ENCODE measurements around the gene JUN.
"Not testable (repeated sequence)": the region's sequence is repeated elsewhere in the genome, so short reads cannot be mapped to it uniquely, and the experiment has no call there.

JUN gene

GRCh38 chr1:58805716-58806571 is 22.1 kb upstream of the JUN start:
- DNase-seq, result no peak

- DNase-seq, result no peak
These were observed 21.2 kb upstream of the JUN start for GRCh38 chr1:58804853-58805565.

GRCh38 chr1:58803858-58804257 is 20.0 kb upstream of the JUN start:
- DNase-seq, result no peak

- no peak for DNase-seq
These were observed 19.0 kb upstream of the JUN start for GRCh38 chr1:58802640-58803399.

GRCh38 chr1:58801286-58801685 is 17.4 kb upstream of the JUN start:
- DNase-seq, result not testable (repeated sequence)

GRCh38 chr1:58799650-58800049 is 15.8 kb upstream of the JUN start:
- no peak for DNase-seq

GRCh38 chr1:58798910-58799442 is 15.1 kb upstream of the JUN start:
- no peak for DNase-seq

- no peak for DNase-seq
These were observed 12.6 kb upstream of the JUN start for GRCh38 chr1:58796416-58796815.

GRCh38 chr1:58794585-58794984 is 10.7 kb upstream of the JUN start:
- DNase-seq, result no peak

GRCh38 chr1:58792846-58793245 is 9.0 kb upstream of the JUN start:
- DNase-seq, result no peak

- DNase-seq, result no peak
These were observed 7.3 kb upstream of the JUN start for GRCh38 chr1:58791106-58791505.

GRCh38 chr1:58789996-58790660 is 6.3 kb upstream of the JUN start:
- no peak for DNase-seq

- DNase-seq, result no peak
These were observed 5.5 kb upstream of the JUN start for GRCh38 chr1:58789322-58789856.

- no peak for DNase-seq
These were observed 4.4 kb upstream of the JUN start for GRCh38 chr1:58788259-58788658.

- DNase-seq, result no peak
These were observed 3.0 kb upstream of the JUN start for GRCh38 chr1:58786927-58787245.

- no peak for DNase-seq
These were observed 2.5 kb upstream of the JUN start for GRCh38 chr1:58786184-58786926.

GRCh38 chr1:58785442-58786058 is 1.7 kb upstream of the JUN start:
- peak; percentile 62 for DNase-seq

- peak; percentile 84 for DNase-seq
These were observed 1.1 kb upstream of the JUN start for GRCh38 chr1:58784758-58785441.

- peak; percentile 70 for DNase-seq
These were observed 506 bp downstream of the JUN start for GRCh38 chr1:58783090-58783992.

Data from midbrain (tissue), 1 donor.